MCF 10A (cell line): ENCODE data around the gene ITGA6. TPM values are rescaled to one million over a fixed set of nuclear protein-coding genes. Genes with fewer than 3 reads are reported as not detected.
"Not testable (repeated sequence)": the region's sequence is repeated elsewhere in the genome, so short reads cannot be mapped to it uniquely, and the experiment has no call there.

Experiments
- BruUV-seq: library from RNA; stranded (reverse); fragments of 400-500 nt; replicated peaks from 2 replicates; lab custom pipeline; 2021; lab: Mats Ljungman, UMichigan
- CTCF ChIA-PET: fragments of 300-600 bp; sonication (Branson Sonifier 250); formaldehyde crosslinking; extraction: SDS; loops from one replicate; lab custom pipeline; 2021; ENCODE audit warnings: antibody characterized with exemption, inconsistent platforms; lab: Yijun Ruan, JAX
- POLR2A ChIA-PET: fragments of 300-600, 350-650 bp; sonication (Branson Sonifier 250); formaldehyde crosslinking; extraction: SDS; loops from one replicate; lab custom pipeline; 2020; ENCODE audit warnings: antibody characterized with exemption, inconsistent platforms; lab: Yijun Ruan, JAX
- DNase-seq: peaks from one replicate; pipeline ENCODE4 v3.0.0-alpha.2; 2018; ENCODE audit not compliant: unreplicated experiment
- H3K27ac Mint-ChIP-seq: one replicate; pipeline ENCODE4 v1.8.0; 2022; ENCODE audit warnings: mild to moderate bottlenecking, low read depth, mixed read lengths; ENCODE audit not compliant: unreplicated experiment
- H3K27me3 Mint-ChIP-seq: one replicate; pipeline ENCODE4 v1.8.0; 2022; ENCODE audit warnings: mixed read lengths; ENCODE audit not compliant: insufficient read depth, unreplicated experiment
- H3K36me3 Mint-ChIP-seq: one replicate; pipeline ENCODE4 v1.8.0; 2022; ENCODE audit warnings: mild to moderate bottlenecking, moderate library complexity, mixed read lengths; ENCODE audit not compliant: insufficient read depth, unreplicated experiment
- H3K4me1 Mint-ChIP-seq: one replicate; pipeline ENCODE4 v1.8.0; 2022; ENCODE audit warnings: mixed read lengths; ENCODE audit not compliant: insufficient read depth, unreplicated experiment
- H3K4me3 Mint-ChIP-seq: one replicate; pipeline ENCODE4 v1.8.0; 2022; ENCODE audit warnings: mild to moderate bottlenecking, moderate library complexity, mixed read lengths; ENCODE audit not compliant: unreplicated experiment
- H3K9me3 Mint-ChIP-seq: one replicate; pipeline ENCODE4 v1.8.0; 2022; ENCODE audit warnings: mixed read lengths; ENCODE audit not compliant: unreplicated experiment
- CTCF ChIP-seq: fragments of 200-600 bp; IDR thresholded peaks from one replicate; pipeline ENCODE4 v1.8.0; 2022; ENCODE audit warnings: antibody characterized with exemption, mild to moderate bottlenecking; ENCODE audit not compliant: unreplicated experiment
- intact Hi-C: fragments of 100-400 bp; cut with micrococcal nuclease; formaldehyde crosslinking; loops from 2 replicates; pipeline ENCODE4 v1.14.1; 2022
- total RNA-seq: library from RNA; stranded (reverse); gene quantifications from 2 replicates; pipeline ENCODE4 v1.2.3, GENCODE V29; 2022

The ITGA6 gene
- total RNA-seq, 1 experiment from 2014 or later, result 315 TPM

- intact Hi-C loops, result no loop called here
- H3K4me1 Mint-ChIP-seq, result no peaks in the 10 kb centered on the region
- TF ChIP-seq CTCF, result no peak
- no peaks in the 10 kb centered on the region for H3K36me3 Mint-ChIP-seq
- peaks cover 7% of the 10 kb centered on the region for H3K9me3 Mint-ChIP-seq
- DNase-seq, result no peak
- no TSS peak for BruUV-seq
- CTCF ChIA-PET, result no interaction called here
- H3K27ac Mint-ChIP-seq, result no peak overlapping the region
- H3K27me3 Mint-ChIP-seq, result no peaks in the 10 kb centered on the region
- H3K4me3 Mint-ChIP-seq, result no peak overlapping the region
- POLR2A ChIA-PET, result no interaction called here
Observed at GRCh38 chr2:172533687-172534086, 106.3 kb downstream of the ITGA6 start.

- no peaks in the 10 kb centered on the region for H3K36me3 Mint-ChIP-seq
- peaks cover 7% of the 10 kb centered on the region for H3K9me3 Mint-ChIP-seq
- no peak overlapping the region for H3K27ac Mint-ChIP-seq
- no TSS peak for BruUV-seq
- ChIA-PET CTCF (interaction anchor here (0.7 kb wide), 1 partner anchor 186 kb away, joined by 4 read pairs; no protein-coding TSS in a partner anchor), POLR2A (no interaction called here)
- no peak overlapping the region for H3K4me3 Mint-ChIP-seq
- no peak for TF ChIP-seq CTCF
- no peaks in the 10 kb centered on the region for H3K4me1 Mint-ChIP-seq
- H3K27me3 Mint-ChIP-seq, result no peaks in the 10 kb centered on the region
- intact Hi-C loops, result no loop called here
- no peak for DNase-seq
Observed at GRCh38 chr2:172535119-172535518, 107.7 kb downstream of the ITGA6 start.

- POLR2A ChIA-PET, BruUV-seq, H3K9me3 Mint-ChIP-seq, H3K4me1 Mint-ChIP-seq, CTCF ChIA-PET, DNase-seq, H3K4me3 Mint-ChIP-seq, H3K36me3 Mint-ChIP-seq, H3K27me3 Mint-ChIP-seq, H3K27ac Mint-ChIP-seq, intact Hi-C loops: not testable (repeated sequence)
Observed at GRCh38 chr2:172537851-172538250, 110.5 kb downstream of the ITGA6 start.

- Mint-ChIP-seq H3K36me3 (no peaks in the 10 kb centered on the region), H3K27me3 (no peaks in the 10 kb centered on the region), H3K4me1 (no peaks in the 10 kb centered on the region), H3K27ac (no peak overlapping the region), H3K9me3 (peaks cover 4% of the 10 kb centered on the region), H3K4me3 (no peak overlapping the region)
- DNase-seq, result no peak
- no peak for TF ChIP-seq CTCF
- intact Hi-C loops, result no loop called here
- ChIA-PET POLR2A (interaction anchor here (0.7 to 1.0 kb wide), 4 partner anchors 12 to 326 kb away, joined by 3 to 7 read pairs (median 4); no protein-coding TSS in a partner anchor), CTCF (interaction anchor here (0.7 kb wide), 1 partner anchor 12 kb away, joined by 3 read pairs; no protein-coding TSS in a partner anchor)
- no TSS peak for BruUV-seq
Observed at GRCh38 chr2:172539767-172540166, 112.4 kb downstream of the ITGA6 start.
